H1 (cell line): ENCODE data around the gene SMNDC1. TPM values are rescaled to one million over a fixed set of nuclear protein-coding genes. Genes with fewer than 3 reads are reported as not detected.

Experiments used
- CTCF ChIA-PET: fragments of 300-600 bp; sonication (Branson Sonifier 250); formaldehyde crosslinking; loops from one replicate; lab custom pipeline; 2021; ENCODE audit not compliant: partially characterized antibody; lab: Charles Lee
- POLR2A ChIA-PET: fragments of 300-600 bp; sonication (Branson Sonifier 250); formaldehyde crosslinking; loops from one replicate; lab custom pipeline; 2021; ENCODE audit warnings: inconsistent platforms; ENCODE audit not compliant: partially characterized antibody; lab: Charles Lee
- DNase-seq, 2 experiments: peaks; one replicate each; pipeline versions ENCODE4 v3.0.0 to v3.0.0-alpha.2; 2010 to 2022; ENCODE audit warnings: low spot score in 2 of 2, low read depth in 1 of 2, mixed read lengths in 1 of 2
- FAIRE-seq: peaks from 2 replicates; lab custom pipeline; 2011; peaks lifted over from hg19 to GRCh38; lab: Jason Lieb, UNC
- H2AFZ ChIP-seq: 2 replicates; pipeline ENCODE4 v1.8.1; 2012; ENCODE audit warnings: low read length, inconsistent platforms
- H2AK5ac ChIP-seq: 2 replicates; pipeline ENCODE4 v1.6.1; 2013; ENCODE audit warnings: low read depth, low read length
- H2BK120ac ChIP-seq: replicated peaks from 2 replicates; pipeline ENCODE3; 2013; ENCODE audit warnings: low read depth, low read length, inconsistent platforms
- H2BK12ac ChIP-seq: 2 replicates; pipeline ENCODE4 v1.6.1; 2013; ENCODE audit warnings: low read depth, low read length
- H2BK15ac ChIP-seq: 2 replicates; pipeline ENCODE4 v1.6.1; 2013; ENCODE audit warnings: low read length
- H2BK20ac ChIP-seq: 2 replicates; pipeline ENCODE4 v1.6.1; 2013; ENCODE audit warnings: low read length
- H2BK5ac ChIP-seq: 2 replicates; pipeline ENCODE4 v1.6.1; 2013; ENCODE audit warnings: low read depth, low read length
- H3K14ac ChIP-seq: 2 replicates; pipeline ENCODE4 v1.6.1; 2013; ENCODE audit warnings: inconsistent platforms; ENCODE audit not compliant: insufficient read length
- H3K18ac ChIP-seq: 2 replicates; pipeline ENCODE4 v1.6.1; 2013; ENCODE audit warnings: low read length; ENCODE audit errors: extremely low read depth
- H3K23ac ChIP-seq: 2 replicates; pipeline ENCODE4 v1.6.1; 2013; ENCODE audit warnings: inconsistent platforms; ENCODE audit not compliant: insufficient read length
- H3K23me2 ChIP-seq: 2 replicates; pipeline ENCODE4 v1.6.1; 2013; ENCODE audit warnings: low read depth, low read length
- H3K27ac ChIP-seq: 2 replicates; pipeline ENCODE4 v1.6.1; 2011; ENCODE audit warnings: low read depth, low read length, inconsistent platforms
- H3K27me3 ChIP-seq, 4 experiments: replicated peaks in 1 of 4; 1 replicate in 1 of 4; 2 replicates in 3 of 4; pipeline versions ENCODE4 v1.6.1 to v1.8.1; 2011 to 2013; ENCODE audit warnings: low read length in 3 of 4, mild to moderate bottlenecking in 3 of 4, inconsistent platforms in 2 of 4, mixed read lengths in 2 of 4, moderate library complexity in 1 of 4; ENCODE audit not compliant: control insufficient read depth in 3 of 4, insufficient read depth in 3 of 4; ENCODE audit errors: extremely low read depth in 1 of 4
- H3K36me3 ChIP-seq, 4 experiments: 2 replicates each; pipeline versions ENCODE4 v1.6.1 to v1.8.1; 2011 to 2013; ENCODE audit warnings: mild to moderate bottlenecking in 4 of 4, low read length in 3 of 4, moderate library complexity in 2 of 4, control low read depth in 1 of 4, inconsistent platforms in 1 of 4; ENCODE audit not compliant: insufficient read depth in 4 of 4, control insufficient read depth in 2 of 4
- H3K4ac ChIP-seq: replicated peaks from 2 replicates; pipeline ENCODE3; 2013; ENCODE audit warnings: low read length, low read depth, mixed read lengths, inconsistent platforms; ENCODE audit not compliant: insufficient read length
- H3K4me1 ChIP-seq, 4 experiments: replicated peaks in 1 of 4; 1 replicate in 1 of 4; 2 replicates in 3 of 4; pipeline versions ENCODE4 v1.6.1 to v1.8.1; 2011 to 2013; ENCODE audit warnings: low read length in 3 of 4, inconsistent platforms in 2 of 4, mixed read lengths in 1 of 4; ENCODE audit not compliant: insufficient read depth in 4 of 4, control insufficient read depth in 3 of 4
- H3K4me2 ChIP-seq, 2 experiments: 2 replicates each; pipeline versions ENCODE4 v1.6.1 to v1.8.1; 2011 to 2013; ENCODE audit warnings: low read depth in 2 of 2, low read length in 2 of 2, control low read depth in 1 of 2, inconsistent platforms in 1 of 2, mild to moderate bottlenecking in 1 of 2; ENCODE audit not compliant: insufficient read depth in 1 of 2
- H3K4me3 ChIP-seq, 4 experiments: fragments of 200-600, 300-600 bp in 1 of 4; sonication (generic), shearing (Covaris generic), sonication (Bioruptor Twin) in 1 of 4; 2 replicates each; pipeline versions ENCODE4 v1.5.1 to v1.8.1; 2011 to 2016; ENCODE audit warnings: low read length in 4 of 4, low read depth in 3 of 4, control low read depth in 2 of 4, inconsistent platforms in 2 of 4, mild to moderate bottlenecking in 2 of 4, mixed read lengths in 1 of 4, moderate library complexity in 1 of 4; ENCODE audit not compliant: insufficient read depth in 2 of 4; ENCODE audit errors: extremely low read depth in 1 of 4
- H3K56ac ChIP-seq: replicated peaks from 2 replicates; pipeline ENCODE3; 2013; ENCODE audit warnings: low read depth, mild to moderate bottlenecking, mixed read lengths, low read length, inconsistent platforms; ENCODE audit not compliant: insufficient read length
- H3K79me1 ChIP-seq: 2 replicates; pipeline ENCODE4 v1.6.1; 2013; ENCODE audit warnings: low read depth, low read length, control low read depth
- H3K79me2 ChIP-seq, 2 experiments: 2 replicates each; pipeline versions ENCODE4 v1.6.1 to v1.8.1; 2012 to 2013; ENCODE audit warnings: low read length in 2 of 2, mild to moderate bottlenecking in 2 of 2, inconsistent platforms in 1 of 2; ENCODE audit not compliant: insufficient read depth in 2 of 2, control insufficient read depth in 1 of 2
- H3K9ac ChIP-seq, 4 experiments: replicated peaks in 1 of 4; 1 replicate in 1 of 4; 2 replicates in 3 of 4; pipeline versions ENCODE4 v1.6.1 to v1.8.1; 2011 to 2013; ENCODE audit warnings: low read depth in 3 of 4, low read length in 3 of 4, control low read depth in 2 of 4, mild to moderate bottlenecking in 2 of 4, moderate library complexity in 2 of 4, inconsistent platforms in 1 of 4; ENCODE audit errors: extremely low read depth in 1 of 4
- H3K9me3 ChIP-seq, 2 experiments: 2 replicates each; pipeline versions ENCODE4 v1.6.1 to v1.8.1; 2012 to 2013; ENCODE audit warnings: mild to moderate bottlenecking in 2 of 2, moderate library complexity in 2 of 2, control low read depth in 1 of 2, inconsistent platforms in 1 of 2, low read depth in 1 of 2, low read length in 1 of 2, mixed read lengths in 1 of 2; ENCODE audit not compliant: insufficient read depth in 2 of 2
- H4K20me1 ChIP-seq, 2 experiments: replicated peaks in 1 of 2; 2 replicates each; pipeline versions ENCODE3 to v1.8.1; 2011 to 2013; ENCODE audit warnings: inconsistent platforms in 2 of 2, low read length in 2 of 2, mild to moderate bottlenecking in 1 of 2; ENCODE audit not compliant: insufficient read depth in 2 of 2, control insufficient read depth in 1 of 2
- H4K5ac ChIP-seq: 2 replicates; pipeline ENCODE4 v1.6.1; 2013; ENCODE audit warnings: low read length, low read depth, mixed read lengths, inconsistent platforms; ENCODE audit not compliant: insufficient read length
- H4K8ac ChIP-seq: 2 replicates; pipeline ENCODE4 v1.8.0; 2013; ENCODE audit warnings: mild to moderate bottlenecking, moderate library complexity, low read length, inconsistent platforms; ENCODE audit not compliant: insufficient read depth; ENCODE audit errors: extremely low read depth
- H4K91ac ChIP-seq: replicated peaks from 2 replicates; pipeline ENCODE3; 2013; ENCODE audit warnings: low read length, mixed read lengths, inconsistent platforms; ENCODE audit not compliant: insufficient read length
- BACH1 ChIP-seq: IDR thresholded peaks from 2 replicates; pipeline ENCODE4 v1.6.1; 2012; ENCODE audit warnings: low read length, improper control_type of control experiment
- CTBP2 ChIP-seq: IDR thresholded peaks from 2 replicates; pipeline ENCODE4 v1.7.0; 2011; ENCODE audit warnings: borderline replicate concordance, mild to moderate bottlenecking, moderate library complexity, mixed read lengths, low read length; ENCODE audit not compliant: insufficient read depth, insufficient read length
- HDAC6 ChIP-seq: IDR thresholded peaks from one replicate; pipeline ENCODE4 v1.7.1; 2012; ENCODE audit warnings: low read depth, mild to moderate bottlenecking, inconsistent platforms, low read length, moderate library complexity
- POLR2A ChIP-seq, 2 experiments: IDR thresholded peaks; 1 replicate in 1 of 2; 2 replicates in 1 of 2; pipeline ENCODE4 v1.6.1; 2011; ENCODE audit warnings: low read depth in 2 of 2, low read length in 2 of 2, mild to moderate bottlenecking in 2 of 2; ENCODE audit errors: control extremely low read depth in 1 of 2
- RAD21 ChIP-seq, 2 experiments: IDR thresholded peaks in 1 of 2; conservative IDR thresholded peaks in 1 of 2; 2 replicates each; pipeline ENCODE4 v1.6.1; 2011; ENCODE audit warnings: low read depth in 2 of 2, low read length in 2 of 2, improper control_type of control experiment in 1 of 2, inconsistent platforms in 1 of 2, mild to moderate bottlenecking in 1 of 2, moderate library complexity in 1 of 2
- TBP ChIP-seq: IDR thresholded peaks from 2 replicates; pipeline ENCODE4 v1.6.1; 2011; ENCODE audit warnings: low read depth, low read length, improper control_type of control experiment
- WGBS, 2 experiments: shearing (Covaris generic) in 1 of 2; methylation state at CpG; one replicate each; pipeline versions ENCODE4 v1.1.6 to v1.1.7; 2013 to 2015; ENCODE audit warnings: low lambda C conversion rate in 2 of 2, mixed read lengths in 2 of 2, inconsistent platforms in 1 of 2, low coverage in 1 of 2, missing lambda C conversion rate in 1 of 2; ENCODE audit not compliant: insufficient replicate concordance in 2 of 2, insufficient coverage in 1 of 2, insufficient read length in 1 of 2; ENCODE audit errors: extremely low coverage in 1 of 2, missing lambda C conversion rate in 1 of 2; 5-methylcytosine and 5-hydroxymethylcytosine counted together
- polyA plus RNA-seq, 7 experiments: library from polyadenylated mRNA; depleted of rRNA in 3 of 7; stranded (reverse) in 5 of 7; unstranded in 2 of 7; fragments of >200 nt in 5 of 7; fragments of 200-250 nt in 2 of 7; gene quantifications; 1 replicate in 5 of 7; 2 replicates in 1 of 7; 4 replicates in 1 of 7; pipeline versions ENCODE4 v1.2.1 to v1.2.3, GENCODE V29; 2011 to 2013; ENCODE audit warnings: missing spikeins in 2 of 7, mixed read lengths in 2 of 7
- total RNA-seq: library from RNA; stranded (reverse); fragmentation: NEBNext Ultra II Directional; extraction: Animal tissue kit (Norgen Biotek cat#: 25700); gene quantifications from 2 replicates; pipeline ENCODE4 v1.2.1, GENCODE V29; 2021

The SMNDC1 gene
- total and polyA plus RNA-seq, 2 of the 8 experiments (the other 6 are each of a cell fraction or from before 2014, with no cell fraction given): 8.1 to 48.6 TPM

GRCh38 chr10:110263164-110263563, 41.6 kb downstream of the SMNDC1 start:
- Histone ChIP-seq H3K9ac (no peak overlapping the region), H3K23ac (no peak overlapping the region), H4K91ac (no peak overlapping the region), H2AFZ (no peak overlapping the region), H3K4ac (no peak overlapping the region), H3K27ac (no peak overlapping the region), H2BK20ac (no peak overlapping the region), H3K36me3 (no peaks in the 10 kb centered on the region), H4K20me1 (no peaks in the 10 kb centered on the region), H2BK15ac (no peak overlapping the region), H2BK5ac (no peak overlapping the region), H2BK12ac (no peak overlapping the region), H3K79me2 (no peaks in the 10 kb centered on the region), H3K4me1 (no peaks in the 10 kb centered on the region), H2AK5ac (no peak overlapping the region), H3K4me2 (no peak overlapping the region), H3K9me3 (no peaks in the 10 kb centered on the region), H3K27me3 (no peaks in the 10 kb centered on the region), H3K56ac (no peak overlapping the region), H4K5ac (no peak overlapping the region), H3K23me2 (no peaks in the 10 kb centered on the region), H4K8ac (no peak overlapping the region), H3K14ac (no peak overlapping the region), H2BK120ac (no peak overlapping the region), H3K79me1 (no peaks in the 10 kb centered on the region), H3K18ac (no peak overlapping the region), H3K4me3 (no peak overlapping the region)
- 88% methylated on average over 1 of the region's 1 CpG; no CpG with 5 or more reads in 1 of the 2 experiments for WGBS, 2 experiments
- FAIRE-seq (no peak), DNase-seq (no peak)
- POLR2A ChIA-PET: no interaction called here
- CTCF ChIA-PET: interaction anchor here (0.6 to 0.9 kb wide), 2 partner anchors 125 to 603 kb away, joined by 3 read pairs; no protein-coding TSS in a partner anchor
- TF ChIP-seq BACH1: no peak
- TF ChIP-seq CTBP2: no peak
- no peak for TF ChIP-seq TBP
- TF ChIP-seq POLR2A (IDR thresholded peaks at IDR 0.05; ENCODE audit: control extremely low read depth in 1 of 2, low read depth in 2 of 2, low read length in 2 of 2): no peak
- TF ChIP-seq RAD21 (IDR thresholded peaks at IDR 0.05 in 1 of 2, conservative IDR thresholded peaks at IDR 0.05 in 1 of 2; ENCODE audit: low read depth in 2 of 2, low read length in 2 of 2): no peak
- no peak for TF ChIP-seq HDAC6
